Germinal center (tissue), 1 donor: Measurements from ENCODE around the gene C2orf92.
A peak's percentile ranks its signal among the peaks of the same experiment; 100 is the strongest.
"Not testable (repeated sequence)": the region's sequence is repeated elsewhere in the genome, so short reads cannot be mapped to it uniquely, and the experiment has no call there.

ENCODE experiments used
- DNase-seq: peaks from one replicate; pipeline ENCODE4 v3.0.0; 2012; ENCODE audit warnings: mixed read lengths, low spot score

C2orf92 gene

GRCh38 chr2:97693476-97693875, 24.0 kb downstream of the C2orf92 start:
- no peak for DNase-seq

- DNase-seq, result no peak
Measured at GRCh38 chr2:97695744-97696143, 26.2 kb downstream of the C2orf92 start.

GRCh38 chr2:97697252-97698235, 28.0 kb downstream of the C2orf92 start:
- peak; percentile 82 for DNase-seq

GRCh38 chr2:97698530-97698929, 29.0 kb downstream of the C2orf92 start:
- no peak for DNase-seq

- peak; percentile 39 for DNase-seq
Measured at GRCh38 chr2:97699765-97700444, 30.4 kb downstream of the C2orf92 start.

GRCh38 chr2:97701186-97701585, 31.7 kb downstream of the C2orf92 start:
- DNase-seq, result no peak

GRCh38 chr2:97701851-97702465, 32.4 kb downstream of the C2orf92 start:
- DNase-seq, result no peak

GRCh38 chr2:97702731-97703470, 33.4 kb downstream of the C2orf92 start:
- DNase-seq, result no peak

- no peak for DNase-seq
Measured at GRCh38 chr2:97703741-97704140, 34.2 kb downstream of the C2orf92 start.

GRCh38 chr2:97704989-97705388, 35.5 kb downstream of the C2orf92 start:
- no peak for DNase-seq

- no peak for DNase-seq
Measured at GRCh38 chr2:97706112-97706511, 36.6 kb downstream of the C2orf92 start.

GRCh38 chr2:97706708-97707345, 37.3 kb downstream of the C2orf92 start:
- DNase-seq, result no peak

GRCh38 chr2:97707362-97708047, 38.0 kb downstream of the C2orf92 start:
- no peak for DNase-seq

- DNase-seq, result no peak
Measured at GRCh38 chr2:97708048-97708380, 38.5 kb downstream of the C2orf92 start.

- no peak for DNase-seq
Measured at GRCh38 chr2:97708608-97709007, 39.1 kb downstream of the C2orf92 start.

GRCh38 chr2:97711394-97711711, 41.8 kb downstream of the C2orf92 start:
- DNase-seq, result no peak

- DNase-seq, result not testable (repeated sequence)
Measured at GRCh38 chr2:97712175-97712574, 42.7 kb downstream of the C2orf92 start.

- DNase-seq, result no peak
Measured at GRCh38 chr2:97712693-97713295, 43.3 kb downstream of the C2orf92 start.

GRCh38 chr2:97713296-97714083, 44.0 kb downstream of the C2orf92 start, which contains the start of gene ZAP70:
Gene ZAP70, plus strand, starts transcription at chr2:97713576. Its CDS starts 10,461 bp downstream, at chr2:97724037.
- DNase-seq, result no peak
